Ovary (tissue), 9 donors: ENCODE measurements around the gene MAP2K4. TPM values are rescaled to one million over a fixed set of nuclear protein-coding genes. Genes with fewer than 3 reads are reported as not detected.

ENCODE experiments used
- DNase-seq, 5 donors: peaks; one replicate each; pipeline ENCODE4 v3.0.0-alpha.2; 2019 to 2020
- H3K27ac ChIP-seq, 2 donors: fragments of 200-600 bp; one replicate each; pipeline versions ENCODE4 v1.5.1 to v1.8.0; 2019 to 2022
- H3K27me3 ChIP-seq: fragments of 200-600 bp; one replicate; pipeline ENCODE4 v1.8.0; 2022
- H3K36me3 ChIP-seq: fragments of 200-600 bp; sonication (generic); one replicate; pipeline ENCODE4 v1.5.1; 2019
- H3K4me1 ChIP-seq: one replicate; pipeline ENCODE4 v1.8.1; 2013; ENCODE audit warnings: mild to moderate bottlenecking, moderate library complexity; ENCODE audit not compliant: insufficient read depth
- H3K4me3 ChIP-seq: fragments of 200-600 bp; sonication (generic); one replicate; pipeline ENCODE4 v1.5.1; 2017
- H3K9me3 ChIP-seq, 2 donors: fragments of 200-600 bp in 1 of 2; sonication (generic) in 1 of 2; one replicate each; pipeline versions ENCODE4 v1.5.1 to v1.8.1; 2013 to 2019; ENCODE audit warnings: mild to moderate bottlenecking in 1 of 2, moderate library complexity in 1 of 2
- EP300 ChIP-seq: sonication (generic); formaldehyde crosslinking; IDR thresholded peaks from one replicate; pipeline ENCODE4 v1.6.1; 2017; ENCODE audit warnings: antibody characterized with exemption
- POLR2A ChIP-seq: fragments of 450-650 bp; IDR thresholded peaks from one replicate; pipeline ENCODE4 v1.6.1; 2017; ENCODE audit warnings: antibody characterized with exemption, mild to moderate bottlenecking, moderate library complexity
- WGBS, 3 donors: extraction: QIAGEN DNeasy Blood & Tissue Kit in 1 of 3; methylation state at CpG; one replicate each; pipeline versions ENCODE4 v1.1.5 to v1.1.7; 2013 to 2017; 5-methylcytosine and 5-hydroxymethylcytosine counted together
- intact Hi-C, 4 donors: fragments of 100-400 bp; cut with DNase I; formaldehyde crosslinking; loops; one replicate each; pipeline versions ENCODE4 v1.11.0 to v1.15.1; 2022 to 2023
- polyA plus RNA-seq, 2 donors: library from polyadenylated mRNA; stranded (reverse); fragments of 200-250 nt in 1 of 2; fragments of 350-450 nt in 1 of 2; fragmentation: Illumina TruSeq in 1 of 2; extraction: RNeasy Lipid Tissue Mini Kit (QIAGEN cat#74804) in 1 of 2; gene quantifications; one replicate each; pipeline ENCODE4 v1.2.3, GENCODE V29; 2013 to 2014
- total RNA-seq, 7 donors: library from RNA; depleted of rRNA in 2 of 7; stranded (reverse); fragments of >200 nt in 2 of 7; fragmentation: NEBNext Ultra II Directional in 3 of 7; extraction: Animal tissue kit (Norgen Biotek cat#: 25700) in 3 of 7; gene quantifications; one replicate each; pipeline versions ENCODE4 v1.1.0 to v1.2.4, GENCODE V29; 2016 to 2023
- TF ChIP-seq, protein P1 (sequence below), 3 donors: fragments of 450-650 bp in 2 of 3; fragments of 200-600 bp in 1 of 3; IDR thresholded peaks; one replicate each; pipeline versions ENCODE4 v1.5.1 to v1.8.0; 2016 to 2022; ENCODE audit warnings: antibody characterized with exemption in 3 of 3, mild to moderate bottlenecking in 1 of 3
- donor health status: DM: no; HTN: no; CAD: no; lungs with moderate emphysema.
- donor health status: DM: no; HTN: no; CAD: no.
- donor health status: Bipolar disorder and iron deficiency.
- donor health status: DM: yes; HTN: yes; CAD: no.
- donor health status: DM: no; HTN: no; CAD: no.
- donor health status: DM: yes; HTN: yes; CAD: no.

MAP2K4 gene
- total and polyA plus RNA-seq, 9 donors: 12.1 to 66.8 (median 42.4) TPM

DNA sequence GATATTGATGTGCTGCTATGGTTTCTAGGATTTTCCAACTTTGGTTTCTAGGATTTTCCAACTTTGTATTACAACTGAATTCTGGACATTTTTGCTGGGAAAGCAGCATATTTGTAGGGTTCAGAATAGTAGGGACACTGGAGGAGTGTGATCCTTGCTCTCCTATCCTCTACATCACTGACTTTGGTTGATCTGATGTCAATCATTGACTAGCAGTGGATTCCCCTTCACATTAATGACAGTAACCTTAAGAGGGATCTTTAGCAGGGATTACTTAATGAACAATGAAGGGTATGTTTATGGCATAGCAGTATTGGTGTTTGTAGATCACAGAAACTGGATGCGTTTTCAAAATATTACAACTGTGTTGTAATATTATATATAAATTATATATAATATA lies 67.4 kb downstream of the MAP2K4 start:
- Histone ChIP-seq H3K4me1 (no peaks in the 10 kb centered on the region), H3K36me3 (no peaks in the 10 kb centered on the region), H3K27me3 (no peaks in the 10 kb centered on the region), H3K27ac (no peak overlapping the region), H3K4me3 (no peak overlapping the region), H3K9me3 (no peaks in the 10 kb centered on the region)
- WGBS, 3 donors: 97 to 100% (median 97%) methylated on average over 1 of the region's 1 CpG
- TF ChIP-seq EP300 (no peak), POLR2A (no peak)
- TF ChIP-seq, protein P1, sequence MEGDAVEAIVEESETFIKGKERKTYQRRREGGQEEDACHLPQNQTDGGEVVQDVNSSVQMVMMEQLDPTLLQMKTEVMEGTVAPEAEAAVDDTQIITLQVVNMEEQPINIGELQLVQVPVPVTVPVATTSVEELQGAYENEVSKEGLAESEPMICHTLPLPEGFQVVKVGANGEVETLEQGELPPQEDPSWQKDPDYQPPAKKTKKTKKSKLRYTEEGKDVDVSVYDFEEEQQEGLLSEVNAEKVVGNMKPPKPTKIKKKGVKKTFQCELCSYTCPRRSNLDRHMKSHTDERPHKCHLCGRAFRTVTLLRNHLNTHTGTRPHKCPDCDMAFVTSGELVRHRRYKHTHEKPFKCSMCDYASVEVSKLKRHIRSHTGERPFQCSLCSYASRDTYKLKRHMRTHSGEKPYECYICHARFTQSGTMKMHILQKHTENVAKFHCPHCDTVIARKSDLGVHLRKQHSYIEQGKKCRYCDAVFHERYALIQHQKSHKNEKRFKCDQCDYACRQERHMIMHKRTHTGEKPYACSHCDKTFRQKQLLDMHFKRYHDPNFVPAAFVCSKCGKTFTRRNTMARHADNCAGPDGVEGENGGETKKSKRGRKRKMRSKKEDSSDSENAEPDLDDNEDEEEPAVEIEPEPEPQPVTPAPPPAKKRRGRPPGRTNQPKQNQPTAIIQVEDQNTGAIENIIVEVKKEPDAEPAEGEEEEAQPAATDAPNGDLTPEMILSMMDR (IDR thresholded peaks at IDR 0.05): no peak
- intact Hi-C loops: no loop called here
- DNase-seq: no peak

DNA sequence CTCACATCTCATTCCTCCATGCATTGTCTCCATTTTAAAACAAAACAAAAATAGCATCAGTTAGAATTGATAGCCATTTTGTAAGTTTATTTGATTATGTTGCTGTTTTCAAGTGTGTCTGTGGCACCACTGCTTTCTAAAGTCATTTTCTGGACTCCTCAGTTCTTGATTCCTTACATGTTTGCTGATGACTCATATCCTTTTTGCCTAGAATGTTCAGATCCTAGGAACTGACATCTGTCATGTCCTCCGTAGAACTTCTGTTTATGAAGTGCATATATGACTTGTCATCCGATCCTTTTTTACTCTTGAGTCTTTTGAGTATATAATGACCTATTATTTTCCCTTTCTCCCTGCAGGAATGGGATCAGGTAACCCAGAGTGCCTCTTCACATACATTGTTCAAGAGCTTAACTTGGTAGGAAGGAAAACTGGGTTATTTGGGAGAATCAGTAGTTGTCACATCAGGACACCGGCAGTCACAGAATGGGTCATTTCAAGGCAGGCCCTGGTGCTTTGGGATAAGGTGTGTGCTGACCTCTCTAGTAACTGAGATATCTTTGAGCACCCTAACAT lies 69.2 kb downstream of the MAP2K4 start:
- H3K27me3 ChIP-seq: no peaks in the 10 kb centered on the region
- intact Hi-C loops: no loop called here
- H3K4me1 ChIP-seq: no peaks in the 10 kb centered on the region
- no peak overlapping the region for H3K4me3 ChIP-seq
- DNase-seq: no peak
- H3K27ac ChIP-seq: no peak overlapping the region
- 90 to 93% (median 93%) methylated on average over 3 of the region's 3 CpGs for WGBS, 3 donors
- no peaks in the 10 kb centered on the region for H3K36me3 ChIP-seq
- TF ChIP-seq EP300 (no peak), POLR2A (no peak)
- TF ChIP-seq, protein P1 (IDR thresholded peaks at IDR 0.05): no peak
- no peaks in the 10 kb centered on the region for H3K9me3 ChIP-seq

DNA sequence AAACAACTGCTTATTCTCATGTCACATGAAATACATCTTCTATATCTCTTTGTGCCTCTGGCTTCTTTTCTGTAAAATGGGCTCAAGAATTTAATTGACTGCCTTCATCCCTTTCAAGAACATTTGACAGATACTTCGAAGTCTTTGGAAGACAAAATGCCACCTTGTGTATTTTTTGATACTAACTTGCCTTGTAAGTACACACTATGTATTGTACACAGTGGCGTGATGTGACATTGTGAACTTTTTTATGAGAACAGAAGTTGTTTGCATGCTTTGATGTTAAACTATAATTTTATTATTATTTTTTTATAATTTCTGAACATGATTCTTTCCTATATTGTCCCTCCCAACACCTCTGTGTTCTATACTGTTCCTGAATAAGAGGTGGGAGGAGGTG lies 73.7 kb downstream of the MAP2K4 start:
- no peaks in the 10 kb centered on the region for H3K36me3 ChIP-seq
- TF ChIP-seq, protein P1 (IDR thresholded peaks at IDR 0.05): no peak
- H3K4me1 ChIP-seq: no peaks in the 10 kb centered on the region
- H3K4me3 ChIP-seq: no peak overlapping the region
- whole genome bisulfite sequencing, 3 donors: 96 to 99% (median 98%) methylated on average over 2 of the region's 2 CpGs
- H3K27ac ChIP-seq: no peak overlapping the region
- intact Hi-C loops: no loop called here
- no peak for DNase-seq
- no peaks in the 10 kb centered on the region for H3K9me3 ChIP-seq
- H3K27me3 ChIP-seq: no peaks in the 10 kb centered on the region

DNA sequence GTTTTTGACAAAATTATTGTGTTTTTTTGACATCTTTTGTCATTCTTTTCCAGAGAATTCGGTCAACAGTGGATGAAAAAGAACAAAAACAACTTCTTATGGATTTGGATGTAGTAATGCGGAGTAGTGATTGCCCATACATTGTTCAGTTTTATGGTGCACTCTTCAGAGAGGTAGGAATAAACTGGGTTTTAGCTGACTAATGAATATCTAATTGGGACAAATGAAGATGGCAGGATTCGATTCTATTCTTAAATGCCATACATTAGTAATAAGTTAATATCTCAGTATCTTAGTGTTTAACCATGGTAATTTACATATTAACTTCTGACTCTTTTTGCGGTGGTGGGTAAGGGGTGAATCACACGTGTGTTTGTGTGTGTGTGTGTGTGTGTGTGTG lies 74.8 kb downstream of the MAP2K4 start:
- no peaks in the 10 kb centered on the region for H3K27me3 ChIP-seq
- H3K36me3 ChIP-seq: no peaks in the 10 kb centered on the region
- TF ChIP-seq EP300 (no peak), POLR2A (no peak)
- TF ChIP-seq, protein P1 (IDR thresholded peaks at IDR 0.05): no peak
- H3K9me3 ChIP-seq: no peaks in the 10 kb centered on the region
- no peak overlapping the region for H3K4me3 ChIP-seq
- H3K4me1 ChIP-seq: no peaks in the 10 kb centered on the region
- intact Hi-C loops: no loop called here
- WGBS, 3 donors: 97 to 98% (median 98%) methylated on average over 5 of the region's 5 CpGs
- no peak overlapping the region for H3K27ac ChIP-seq
- no peak for DNase-seq
